Activated T-helper 1 cell treated with anti-CD3 and anti-CD28 coated beads, Interleukin-2, amount 50 U/mL, for 16 hours (primary cell): ENCODE measurements around the gene CIPC.

Experiments used
- DNase-seq, 2 donors: peaks; one replicate each; pipeline ENCODE4 v3.0.0-alpha.2; 2020; ENCODE audit warnings: low read depth in 1 of 2, low spot score in 1 of 2

CIPC gene

GRCh38 chr14:77068517-77069200, 29.4 kb upstream of the CIPC start:
- DNase-seq: no peak

DNA sequence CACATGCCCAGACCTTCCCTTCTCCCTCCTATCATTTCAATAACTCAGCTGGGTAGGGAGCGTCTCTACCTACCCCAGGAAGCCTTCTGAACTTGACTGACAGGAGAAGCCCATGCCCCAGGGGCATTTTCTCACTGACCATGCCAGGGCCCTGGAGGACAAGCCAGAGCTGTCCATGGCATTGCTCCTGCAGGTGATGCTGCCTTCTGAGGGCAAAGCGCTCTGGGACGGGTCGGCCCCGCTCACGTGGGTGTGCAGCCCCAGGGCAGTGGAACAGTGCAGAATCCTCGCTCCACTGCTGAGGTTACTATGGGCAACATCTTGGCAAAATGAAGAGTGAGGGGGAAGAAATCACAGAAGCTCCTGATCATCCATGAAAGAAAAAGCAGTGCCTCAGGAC, 28.5 kb upstream of the CIPC start:
- no peak for DNase-seq

DNA sequence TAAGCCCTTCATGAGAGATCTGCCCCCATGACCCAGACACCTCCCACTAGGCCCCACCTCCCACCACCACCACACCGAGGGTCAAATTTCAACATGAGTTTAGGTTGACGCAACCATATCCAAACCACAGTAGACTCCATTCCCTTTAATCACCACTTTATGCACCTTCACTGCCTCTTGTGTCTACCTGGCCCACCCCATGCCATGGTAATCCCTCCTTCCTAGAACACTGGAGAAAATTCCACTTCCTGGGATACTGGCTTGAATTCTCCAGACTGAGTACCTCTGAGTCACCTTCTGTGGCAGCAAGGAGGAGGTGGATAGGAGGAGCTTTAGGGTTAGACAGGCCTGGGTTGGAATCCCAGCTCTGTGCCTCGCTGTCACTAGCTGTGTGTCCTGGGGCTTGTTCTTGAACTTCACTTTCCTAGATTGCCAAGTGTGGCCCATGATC, 26.1 kb upstream of the CIPC start:
- DNase-seq: no peak

GRCh38 chr14:77074969-77075368, 23.1 kb upstream of the CIPC start:
- no peak for DNase-seq

DNA sequence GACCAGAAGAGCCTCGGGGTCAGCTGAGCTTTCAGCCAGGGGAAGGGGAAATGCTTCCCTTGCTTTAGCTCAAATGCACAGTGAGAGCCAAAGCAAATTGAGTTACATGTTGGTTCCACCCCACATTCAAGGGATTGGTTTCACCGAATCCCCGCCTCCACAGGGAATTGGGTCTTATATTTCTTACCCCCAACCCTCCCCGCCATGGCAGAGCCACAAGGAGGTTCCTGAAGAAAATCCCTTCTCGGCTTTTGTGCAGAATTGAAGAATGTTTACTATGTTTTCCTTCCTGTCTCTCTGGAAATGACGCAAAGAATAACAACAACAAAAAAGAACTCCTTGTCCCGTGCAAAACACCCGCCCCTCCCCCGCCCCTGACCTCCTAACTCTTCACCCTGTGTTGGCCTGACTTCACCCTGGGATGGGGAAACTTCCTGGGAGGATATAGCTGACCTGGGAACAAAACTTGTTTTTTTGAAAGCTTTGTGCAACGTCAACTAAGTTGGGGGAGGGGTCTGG, 21.9 kb upstream of the CIPC start:
- no peak for DNase-seq

GRCh38 chr14:77077040-77077439, 21.0 kb upstream of the CIPC start:
- DNase-seq: no peak

- DNase-seq: no peak
Measured at GRCh38 chr14:77082356-77082755, 15.7 kb upstream of the CIPC start.

DNA sequence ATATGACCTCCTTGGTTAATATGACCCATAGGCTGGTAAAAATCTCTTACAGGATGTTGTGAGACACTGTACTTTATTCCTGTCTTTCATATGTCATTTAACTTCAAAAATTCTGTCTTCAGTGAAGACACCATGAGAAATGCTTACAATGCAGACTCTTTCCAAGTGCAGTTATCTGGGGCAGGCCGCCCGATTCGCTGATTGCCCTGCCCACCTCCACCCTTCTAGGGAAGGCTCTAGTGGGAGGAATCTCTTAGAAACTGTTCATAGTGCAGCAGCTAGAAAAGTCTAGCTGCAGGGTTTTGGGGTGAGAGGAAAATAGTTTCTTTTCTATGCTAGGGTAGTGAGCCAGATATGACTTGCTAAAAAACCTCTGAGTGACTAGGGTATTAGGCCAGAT, 15.0 kb upstream of the CIPC start:
- DNase-seq: no peak

GRCh38 chr14:77084985-77085384, 13.1 kb upstream of the CIPC start:
- DNase-seq: no peak

DNA sequence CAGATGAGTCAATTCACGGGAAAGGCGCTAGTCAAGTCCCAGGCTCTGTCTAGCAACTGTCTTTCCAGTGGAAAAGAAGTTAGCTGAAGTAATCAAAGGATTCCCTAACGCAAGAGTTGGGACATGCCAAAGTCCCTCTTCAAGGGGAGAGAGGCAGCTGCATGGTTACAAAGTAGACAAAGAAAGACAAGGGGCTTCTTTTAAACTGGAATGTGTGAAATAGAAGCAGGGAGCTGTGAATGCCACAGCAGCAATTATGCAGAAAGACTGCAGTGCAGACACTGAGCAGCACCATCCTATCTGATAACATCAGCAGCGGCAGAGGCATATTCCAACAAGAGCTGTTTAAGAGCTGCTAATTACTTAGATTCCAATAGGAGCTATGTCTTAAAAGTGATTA, 12.5 kb upstream of the CIPC start:
- no peak for DNase-seq

- no peak for DNase-seq
Measured at GRCh38 chr14:77086017-77086727, 11.9 kb upstream of the CIPC start.

GRCh38 chr14:77086951-77087350, 11.1 kb upstream of the CIPC start:
- no peak for DNase-seq

GRCh38 chr14:77087631-77088030, 10.4 kb upstream of the CIPC start:
- DNase-seq: no peak

DNA sequence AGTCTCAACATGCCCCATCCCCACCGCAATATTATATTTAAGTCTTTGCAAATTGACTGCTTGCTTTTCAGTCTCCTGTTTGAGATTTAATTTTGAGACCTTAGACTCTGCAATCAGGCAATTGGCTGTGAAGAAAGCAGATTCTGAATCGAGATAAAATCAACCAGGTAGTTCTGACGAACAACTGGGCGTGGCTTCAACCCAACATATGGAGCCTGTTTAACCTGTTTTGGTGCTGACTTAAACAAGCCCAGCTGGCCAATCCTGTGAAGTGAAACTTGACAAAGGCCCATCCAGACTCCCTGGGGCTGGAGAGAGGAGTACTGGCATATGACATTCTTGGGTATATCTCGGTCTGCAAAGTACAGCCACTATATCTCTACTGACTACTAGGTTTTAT, 9.8 kb upstream of the CIPC start:
- no peak for DNase-seq

- no peak for DNase-seq
Measured at GRCh38 chr14:77088645-77089044, 9.4 kb upstream of the CIPC start.

- DNase-seq: no peak
Measured at GRCh38 chr14:77091518-77091917, 6.5 kb upstream of the CIPC start.

DNA sequence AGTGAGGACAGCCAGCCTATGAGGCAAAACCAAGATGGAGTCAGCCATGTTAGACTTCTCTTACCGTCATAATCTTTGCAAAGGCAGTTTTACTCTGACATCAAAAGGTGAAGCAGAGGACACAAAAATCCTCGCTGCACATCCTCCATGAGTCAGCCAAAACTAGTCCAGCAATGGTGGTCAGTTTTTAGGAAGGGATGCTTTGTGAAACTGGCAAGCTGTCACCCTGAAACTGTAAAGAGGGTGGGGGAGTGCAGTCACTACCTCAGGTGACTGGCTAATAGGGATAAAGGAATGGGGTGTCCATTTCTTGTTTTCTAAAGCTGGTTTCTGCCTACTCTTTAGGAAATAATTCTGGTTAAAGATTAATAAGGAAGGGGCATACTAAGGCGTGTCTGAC, 5.4 kb upstream of the CIPC start:
- DNase-seq: no peak

DNA sequence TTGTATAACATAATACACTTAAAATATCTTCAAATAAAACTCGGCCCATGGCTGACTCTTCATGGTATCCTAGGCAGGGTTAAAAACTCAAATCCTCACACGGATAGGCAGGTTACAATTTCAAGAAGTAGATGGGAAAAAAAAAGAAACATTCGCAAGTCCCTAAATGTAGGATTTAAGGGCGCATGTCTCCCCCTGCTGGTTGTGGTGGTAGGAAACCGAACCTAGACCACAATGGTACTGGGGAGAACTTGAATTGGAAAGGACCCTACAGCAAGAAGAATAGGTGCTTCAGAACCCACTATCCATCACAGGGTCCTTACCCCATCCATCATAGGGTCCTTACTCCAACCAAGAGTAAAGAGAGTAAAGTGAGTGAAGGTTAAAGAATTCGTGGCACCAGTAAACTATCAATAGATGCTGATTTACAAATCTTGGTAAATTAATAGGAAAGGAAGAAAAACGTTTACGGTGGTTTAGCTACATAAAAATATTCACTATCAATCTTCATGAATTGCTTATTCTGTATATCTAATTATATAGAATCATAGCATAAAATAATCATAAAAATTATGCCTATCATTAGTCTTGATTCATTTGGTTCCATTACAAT, 3.3 kb upstream of the CIPC start:
- DNase-seq: peak; percentile 54 to 56

DNA sequence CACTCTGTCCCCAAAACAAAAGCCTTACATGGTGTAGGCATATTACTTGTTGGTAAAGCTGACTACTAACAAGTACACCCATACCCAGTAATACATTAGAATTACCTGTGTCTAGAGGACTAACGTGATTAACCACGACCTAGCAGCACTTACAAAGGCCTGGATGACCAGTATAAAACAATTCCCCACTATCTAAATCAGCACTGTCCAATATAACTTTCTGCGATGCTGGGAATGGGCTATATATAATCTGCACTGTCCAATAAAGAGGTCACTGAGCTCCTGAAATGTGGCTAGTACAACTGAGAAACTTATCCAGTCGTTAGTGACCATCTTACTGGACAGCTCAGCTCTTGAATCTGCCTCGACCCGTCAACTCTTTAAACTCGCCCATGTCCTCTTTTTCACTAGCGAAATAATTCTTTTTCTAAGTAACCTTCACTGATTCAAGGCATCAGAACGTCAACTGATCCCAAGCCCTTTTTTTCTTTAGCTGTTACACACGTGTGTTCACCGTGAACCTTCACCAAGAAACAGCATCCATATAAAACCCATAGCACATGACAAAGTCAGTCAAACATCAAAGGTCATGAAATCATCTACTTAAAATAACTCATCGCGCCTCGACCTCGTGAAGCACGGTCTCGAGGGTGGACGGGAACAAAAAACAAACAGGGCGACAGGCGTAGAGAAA, 905 bp upstream of the CIPC start:
- DNase-seq: no peak

DNA sequence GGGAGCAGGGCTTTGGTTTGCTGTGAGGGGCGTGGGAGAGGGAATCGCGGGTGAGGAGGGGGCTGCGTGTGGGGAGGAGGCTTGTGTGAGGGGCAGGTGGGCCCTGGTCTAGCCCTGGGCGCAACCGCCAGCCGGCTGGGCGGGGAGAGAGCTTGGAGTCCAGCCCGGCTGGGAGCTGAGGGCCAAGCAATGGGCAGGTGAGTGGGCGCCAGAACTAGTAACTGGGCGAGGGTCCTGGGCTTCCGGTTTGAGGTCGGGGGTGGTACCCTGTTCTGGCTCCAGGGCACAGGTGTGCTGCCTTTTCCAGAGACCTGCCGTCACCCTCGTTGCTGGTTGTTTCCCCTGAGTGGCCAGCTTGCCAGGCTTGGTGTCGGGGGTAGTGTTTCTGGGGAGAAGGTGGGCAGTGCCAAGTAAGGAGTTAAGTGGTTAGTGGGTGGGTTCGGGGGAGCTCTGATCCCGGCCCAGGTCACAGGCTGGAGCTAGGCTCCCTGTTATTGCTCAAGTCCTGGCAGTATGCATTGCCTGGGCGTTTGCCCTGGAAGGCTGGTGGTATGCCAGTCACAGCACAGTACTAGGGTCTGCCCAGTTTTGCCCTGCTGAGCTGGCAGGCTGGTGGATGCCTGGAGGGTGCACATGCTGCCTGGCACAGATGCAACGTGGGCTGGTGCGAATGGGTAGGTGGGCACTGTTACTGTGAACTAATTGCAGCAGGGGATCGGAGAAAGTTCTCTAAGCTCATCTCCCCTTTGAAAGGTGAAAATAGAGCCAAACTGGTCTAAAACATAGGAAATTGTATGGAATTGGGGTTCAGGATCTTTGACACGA, 683 bp downstream of the CIPC start:
- no peak for DNase-seq
